Gastroesophageal sphincter (tissue), 4 donors: ENCODE data around the gene MYOM1. TPM values are rescaled to one million over a fixed set of nuclear protein-coding genes. Genes with fewer than 3 reads are reported as not detected.

ENCODE experiments used
- ATAC-seq: fragments of 150-250 bp; one replicate; pipeline ENCODE4 v1.9.1; 2016; ENCODE audit warnings: mild to moderate bottlenecking, moderate library complexity
- H3K27ac ChIP-seq, 4 donors: fragments of 200-600 bp; sonication (generic) in 3 of 4; 1 replicate in 3 of 4; 2 replicates in 1 of 4; pipeline ENCODE4 v1.5.1; 2016 to 2019
- H3K27me3 ChIP-seq: fragments of 200-600 bp; sonication (generic); one replicate; pipeline ENCODE4 v1.5.1; 2019
- H3K36me3 ChIP-seq, 2 donors: fragments of 200-600 bp; sonication (generic); one replicate each; pipeline ENCODE4 v1.5.1; 2019; ENCODE audit warnings: control low read depth in 1 of 2
- H3K4me1 ChIP-seq, 3 donors: fragments of 200-600 bp; sonication (generic); 1 replicate in 2 of 3; 2 replicates in 1 of 3; pipeline ENCODE4 v1.5.1; 2016 to 2019; ENCODE audit warnings: control low read depth in 2 of 3
- H3K4me3 ChIP-seq, 2 donors: fragments of 200-600 bp; sonication (generic); one replicate each; pipeline ENCODE4 v1.5.1; 2019; ENCODE audit warnings: mild to moderate bottlenecking in 1 of 2, moderate library complexity in 1 of 2
- H3K9me3 ChIP-seq, 3 donors: fragments of 200-600 bp; sonication (generic); one replicate each; pipeline ENCODE4 v1.5.1; 2017 to 2019; ENCODE audit warnings: control low read depth in 2 of 3
- CTCF ChIP-seq, 4 experiments: fragments of 200-600 bp in 2 of 4; fragments of 450-650 bp in 2 of 4; sonication (generic) in 1 of 4; IDR thresholded peaks; one replicate each; pipeline ENCODE4 v1.5.1; 2017 to 2019; ENCODE audit warnings: antibody characterized with exemption in 4 of 4, mild to moderate bottlenecking in 2 of 4, moderate library complexity in 2 of 4
- EP300 ChIP-seq: sonication (generic); formaldehyde crosslinking; IDR thresholded peaks from one replicate; pipeline ENCODE4 v1.6.1; 2017; ENCODE audit warnings: antibody characterized with exemption, mild to moderate bottlenecking
- POLR2A ChIP-seq, 2 donors: fragments of 450-650 bp; IDR thresholded peaks; one replicate each; pipeline ENCODE4 v1.6.1; 2017; ENCODE audit warnings: antibody characterized with exemption in 2 of 2, mild to moderate bottlenecking in 2 of 2, moderate library complexity in 1 of 2
- POLR2AphosphoS5 ChIP-seq: sonication (generic); formaldehyde crosslinking; IDR thresholded peaks from one replicate; pipeline ENCODE4 v1.6.1; 2017; ENCODE audit warnings: antibody characterized with exemption
- WGBS, 2 donors: methylation state at CpG; one replicate each; pipeline ENCODE4 v1.1.5; 2018; ENCODE audit warnings: low coverage in 1 of 2; 5-methylcytosine and 5-hydroxymethylcytosine counted together
- total RNA-seq, 4 donors: library from RNA; depleted of rRNA; stranded (reverse); fragments of >200 nt; gene quantifications; one replicate each; pipeline ENCODE4 v1.1.0, GENCODE V29; 2016

The MYOM1 gene
- total RNA-seq, 4 donors from 2014 or later: 14.8 to 37.6 (median 24.6) TPM

GRCh38 chr18:3194947-3195612 is 24.7 kb downstream of the MYOM1 start:
- TF ChIP-seq EP300 (no peak), POLR2A (IDR thresholded peaks at IDR 0.05) (no peak), POLR2AphosphoS5 (no peak), CTCF (IDR thresholded peaks at IDR 0.05) (no peak)
- Histone ChIP-seq H3K4me3 (no peak overlapping the region), H3K27ac (peak overlapping the region in 2 of 4 donors; percentile 24 to 29), H3K27me3 (no peaks in the 10 kb centered on the region), H3K36me3 (no peaks in the 10 kb centered on the region), H3K9me3 (no peaks in the 10 kb centered on the region), H3K4me1 (peaks cover 0 to 57% (median 8%) of the 10 kb centered on the region in 3 donors)
- 69 to 83% methylated on average over 6 of the region's 6 CpGs for WGBS, 2 donors
- no peak for ATAC-seq

GRCh38 chr18:3193331-3193730 is 26.4 kb downstream of the MYOM1 start:
- peaks cover 0 to 7% of the 10 kb centered on the region in 2 donors for H3K36me3 ChIP-seq
- H3K27me3 ChIP-seq: no peaks in the 10 kb centered on the region
- H3K27ac ChIP-seq: no peak overlapping the region
- peaks cover 0 to 44% (median 8%) of the 10 kb centered on the region in 3 donors for H3K4me1 ChIP-seq
- no peak overlapping the region for H3K4me3 ChIP-seq
- TF ChIP-seq POLR2A (IDR thresholded peaks at IDR 0.05): no peak
- no peak for TF ChIP-seq POLR2AphosphoS5
- TF ChIP-seq CTCF (IDR thresholded peaks at IDR 0.05): no peak
- no peak for TF ChIP-seq EP300
- WGBS, 2 donors: 57 to 79% methylated on average over 1 of the region's 1 CpG
- no peak for ATAC-seq
- no peaks in the 10 kb centered on the region for H3K9me3 ChIP-seq

- peaks cover 0 to 40% (median 8%) of the 10 kb centered on the region in 3 donors for H3K4me1 ChIP-seq
- H3K27ac ChIP-seq: peak overlapping the region in 1 of 4 donors; percentile 25
- H3K9me3 ChIP-seq: no peaks in the 10 kb centered on the region
- ATAC-seq: no peak
- TF ChIP-seq EP300 (no peak), POLR2A (IDR thresholded peaks at IDR 0.05) (no peak), CTCF (IDR thresholded peaks at IDR 0.05) (no peak), POLR2AphosphoS5 (no peak)
- H3K36me3 ChIP-seq: peaks cover 0 to 13% of the 10 kb centered on the region in 2 donors
- no peaks in the 10 kb centered on the region for H3K27me3 ChIP-seq
- 95 to 100% methylated on average over 2 of the region's 2 CpGs for WGBS, 2 donors
- no peak overlapping the region for H3K4me3 ChIP-seq
Observed at GRCh38 chr18:3192752-3193151, 27.0 kb downstream of the MYOM1 start.

- peak overlapping the region in 2 of 4 donors; percentile 13 to 25 for H3K27ac ChIP-seq
- no peaks in the 10 kb centered on the region for H3K27me3 ChIP-seq
- no peaks in the 10 kb centered on the region for H3K9me3 ChIP-seq
- no peak overlapping the region for H3K4me3 ChIP-seq
- H3K36me3 ChIP-seq: peaks cover 0 to 17% of the 10 kb centered on the region in 2 donors
- peaks cover 0 to 40% (median 8%) of the 10 kb centered on the region in 3 donors for H3K4me1 ChIP-seq
- TF ChIP-seq EP300 (no peak), POLR2A (IDR thresholded peaks at IDR 0.05) (no peak), POLR2AphosphoS5 (no peak)
- no peak for ATAC-seq
Observed at GRCh38 chr18:3192286-3192685, 27.5 kb downstream of the MYOM1 start.

- Histone ChIP-seq H3K4me1 (peaks cover 0 to 27% (median 4%) of the 10 kb centered on the region in 3 donors), H3K36me3 (peaks cover 0 to 32% of the 10 kb centered on the region in 2 donors), H3K27me3 (no peaks in the 10 kb centered on the region), H3K27ac (no peak overlapping the region), H3K4me3 (no peak overlapping the region), H3K9me3 (no peaks in the 10 kb centered on the region)
- WGBS, 2 donors: 87 to 100% methylated on average over 1 to 2 of the region's 2 CpGs
- TF ChIP-seq EP300: no peak
- no peak for TF ChIP-seq POLR2AphosphoS5
- TF ChIP-seq CTCF (IDR thresholded peaks at IDR 0.05): no peak
- no peak for TF ChIP-seq POLR2A (IDR thresholded peaks at IDR 0.05)
- no peak for ATAC-seq
Observed at GRCh38 chr18:3190610-3191009, 29.2 kb downstream of the MYOM1 start.
